Muscle of back (tissue), 11 donors: Measurements from ENCODE around the gene TMEM163. TPM values are rescaled to one million over a fixed set of nuclear protein-coding genes. Genes with fewer than 3 reads are reported as not detected.
"Not testable (repeated sequence)": the region's sequence is repeated elsewhere in the genome, so short reads cannot be mapped to it uniquely, and the experiment has no call there.

ENCODE experiments used
- DNase-seq, 3 donors: peaks; one replicate each; pipeline versions ENCODE4 v3.0.0 to v3.0.0-alpha.2; 2013
- polyA plus RNA-seq, 10 donors: library from polyadenylated mRNA; unstranded; fragments of 120-200 nt; gene quantifications; one replicate each; pipeline ENCODE4 v1.2.1, GENCODE V29; 2013; ENCODE audit not compliant: insufficient read length in 10 of 10

Gene TMEM163
- polyA plus RNA-seq, 10 donors, result 0.67 to 2.2 (median 0.96) TPM

GRCh38 chr2:134581877-134582546 is 136.8 kb downstream of the TMEM163 start:
- DNase-seq, result no peak

- DNase-seq, result peak in 1 of 3 donors; percentile 12
Measured at GRCh38 chr2:134578316-134578715, 140.5 kb downstream of the TMEM163 start.

GRCh38 chr2:134576478-134576877 is 142.3 kb downstream of the TMEM163 start:
- DNase-seq, result no peak

GRCh38 chr2:134575888-134576287 is 142.9 kb downstream of the TMEM163 start:
- DNase-seq, result no peak

GRCh38 chr2:134574611-134575330 is 144.0 kb downstream of the TMEM163 start:
- DNase-seq, result peak; percentile 6 to 69 (median 16)

GRCh38 chr2:134573724-134574123 is 145.1 kb downstream of the TMEM163 start:
- DNase-seq, result peak in 1 of 3 donors; percentile 11

GRCh38 chr2:134573085-134573370 is 145.8 kb downstream of the TMEM163 start:
- DNase-seq, result no peak

- no peak for DNase-seq
Measured at GRCh38 chr2:134572314-134573084, 146.3 kb downstream of the TMEM163 start.

GRCh38 chr2:134570676-134571075 is 148.1 kb downstream of the TMEM163 start:
- DNase-seq, result no peak

- DNase-seq, result no peak
Measured at GRCh38 chr2:134568413-134568812, 150.4 kb downstream of the TMEM163 start.

GRCh38 chr2:134567666-134568065 is 151.1 kb downstream of the TMEM163 start:
- no peak for DNase-seq

- DNase-seq, result not testable (repeated sequence)
Measured at GRCh38 chr2:134564955-134565354, 153.8 kb downstream of the TMEM163 start.

- DNase-seq, result no peak
Measured at GRCh38 chr2:134564549-134564948, 154.3 kb downstream of the TMEM163 start.

GRCh38 chr2:134558208-134558830 is 160.5 kb downstream of the TMEM163 start:
- no peak for DNase-seq

GRCh38 chr2:134555411-134555810 is 163.4 kb downstream of the TMEM163 start:
- DNase-seq, result no peak

- no peak for DNase-seq
Measured at GRCh38 chr2:134553657-134554056, 165.1 kb downstream of the TMEM163 start.

GRCh38 chr2:134550566-134551164 is 168.1 kb downstream of the TMEM163 start:
- DNase-seq, result no peak

GRCh38 chr2:134549104-134549503 is 169.7 kb downstream of the TMEM163 start:
- DNase-seq, result no peak

- DNase-seq, result no peak
Measured at GRCh38 chr2:134540990-134541389, 177.8 kb downstream of the TMEM163 start.

- DNase-seq, result no peak
Measured at GRCh38 chr2:134539981-134540380, 178.8 kb downstream of the TMEM163 start.

GRCh38 chr2:134537702-134538101 is 181.1 kb downstream of the TMEM163 start:
- no peak for DNase-seq

GRCh38 chr2:134537121-134537520 is 181.7 kb downstream of the TMEM163 start:
- no peak for DNase-seq
